IMR-90 (cell line): Measurements from ENCODE around the gene XRCC5. TPM values are rescaled to one million over a fixed set of nuclear protein-coding genes. Genes with fewer than 3 reads are reported as not detected.
A peak's percentile ranks its signal among the peaks of the same experiment; 100 is the strongest.

ENCODE experiments used
- ATAC-seq: fragments of 200-7000 bp; cut with Tn5 transposase; 2 replicates; pipeline ENCODE4 v1.9.1; 2020; ENCODE audit warnings: low read depth, mild to moderate bottlenecking, moderate library complexity
- BruUV-seq: library from RNA; stranded (reverse); fragments of 400-500 nt; replicated peaks from 2 replicates; lab custom pipeline; 2021; lab: Mats Ljungman, UMichigan
- CTCF ChIA-PET: fragments of 300-600 bp; formaldehyde crosslinking; extraction: SDS; loops from one replicate; lab custom pipeline; 2021; ENCODE audit warnings: antibody characterized with exemption; lab: Yijun Ruan, JAX
- POLR2A ChIA-PET: fragments of 300-600 bp; sonication (Branson Sonifier 250); formaldehyde crosslinking; loops from one replicate; lab custom pipeline; 2022; ENCODE audit warnings: antibody characterized with exemption; ENCODE audit not compliant: unreplicated experiment; lab: Charles Lee
- DNase-seq: peaks from one replicate; pipeline ENCODE4 v3.0.0; 2013
- H2AFZ ChIP-seq: replicated peaks from 2 replicates; pipeline ENCODE3; 2013; ENCODE audit warnings: low read length, mild to moderate bottlenecking; ENCODE audit not compliant: poor library complexity
- H2AK5ac ChIP-seq: 2 replicates; pipeline ENCODE4 v1.6.1; 2013; ENCODE audit warnings: low read depth, low read length, inconsistent platforms
- H2AK9ac ChIP-seq: replicated peaks from 2 replicates; pipeline ENCODE3; 2013; ENCODE audit warnings: mild to moderate bottlenecking, low read depth, low read length, moderate library complexity; ENCODE audit not compliant: poor library complexity
- H2BK120ac ChIP-seq: 2 replicates; pipeline ENCODE4 v1.6.1; 2013; ENCODE audit warnings: low read depth, low read length, inconsistent platforms
- H2BK15ac ChIP-seq: 3 replicates; pipeline ENCODE4 v1.6.1; 2013; ENCODE audit warnings: low read depth, low read length, inconsistent platforms
- H2BK20ac ChIP-seq: 2 replicates; pipeline ENCODE4 v1.6.1; 2013; ENCODE audit warnings: low read depth, mild to moderate bottlenecking, inconsistent platforms, low read length, moderate library complexity
- H2BK5ac ChIP-seq: 2 replicates; pipeline ENCODE4 v1.6.1; 2013; ENCODE audit warnings: mild to moderate bottlenecking, low read depth, low read length, inconsistent platforms; ENCODE audit not compliant: poor library complexity, severe bottlenecking
- H3K14ac ChIP-seq: replicated peaks from 2 replicates; pipeline ENCODE4 v1.6.1; 2013; ENCODE audit warnings: low read depth, low read length, inconsistent platforms
- H3K18ac ChIP-seq: 2 replicates; pipeline ENCODE4 v1.6.1; 2013; ENCODE audit warnings: low read depth, low read length, control low read depth
- H3K23ac ChIP-seq: 2 replicates; pipeline ENCODE4 v1.6.1; 2013; ENCODE audit warnings: low read depth, low read length, inconsistent platforms
- H3K27ac ChIP-seq: 2 replicates; pipeline ENCODE4 v1.5.1; 2013; ENCODE audit warnings: mild to moderate bottlenecking, control low read depth, low read length; ENCODE audit not compliant: insufficient read depth
- H3K27me3 ChIP-seq: 2 replicates; pipeline ENCODE4 v1.6.1; 2013; ENCODE audit warnings: low read length; ENCODE audit not compliant: control insufficient read depth, insufficient read depth
- H3K36me3 ChIP-seq: 2 replicates; pipeline ENCODE4 v1.6.1; 2013; ENCODE audit warnings: low read length, mixed read lengths; ENCODE audit not compliant: control insufficient read depth, insufficient read depth
- H3K4ac ChIP-seq: 2 replicates; pipeline ENCODE4 v1.6.1; 2013; ENCODE audit warnings: low read depth, low read length, inconsistent platforms
- H3K4me1 ChIP-seq: 2 replicates; pipeline ENCODE4 v1.6.1; 2013; ENCODE audit warnings: low read length, mixed read lengths; ENCODE audit not compliant: control insufficient read depth, insufficient read depth
- H3K4me2 ChIP-seq: 2 replicates; pipeline ENCODE4 v1.6.1; 2013; ENCODE audit warnings: low read depth, mild to moderate bottlenecking, control low read depth, low read length, moderate library complexity
- H3K4me3 ChIP-seq: 2 replicates; pipeline ENCODE4 v1.5.1; 2013; ENCODE audit warnings: low read depth, mild to moderate bottlenecking, control low read depth, low read length, moderate library complexity; ENCODE audit not compliant: insufficient read depth
- H3K56ac ChIP-seq: 2 replicates; pipeline ENCODE4 v1.6.1; 2013; ENCODE audit warnings: low read length, inconsistent platforms; ENCODE audit not compliant: insufficient read depth; ENCODE audit errors: extremely low read depth
- H3K79me1 ChIP-seq, 2 experiments: 2 replicates each; pipeline ENCODE4 v1.6.1; 2013; ENCODE audit warnings: low read length in 2 of 2, inconsistent platforms in 1 of 2, low read depth in 1 of 2
- H3K9ac ChIP-seq: 2 replicates; pipeline ENCODE4 v1.6.1; 2013; ENCODE audit warnings: low read depth, low read length, control low read depth
- H3K9me1 ChIP-seq: 2 replicates; pipeline ENCODE4 v1.6.1; 2013; ENCODE audit warnings: low read length, inconsistent platforms; ENCODE audit not compliant: insufficient read depth
- H3K9me3 ChIP-seq: 2 replicates; pipeline ENCODE4 v1.6.1; 2013; ENCODE audit warnings: low read length; ENCODE audit not compliant: control insufficient read depth, insufficient read depth
- H4K20me1 ChIP-seq: 2 replicates; pipeline ENCODE4 v1.6.1; 2013; ENCODE audit warnings: low read length, inconsistent platforms; ENCODE audit not compliant: insufficient read depth
- H4K5ac ChIP-seq: 2 replicates; pipeline ENCODE4 v1.6.1; 2013; ENCODE audit warnings: mild to moderate bottlenecking, low read depth, low read length, control low read depth
- H4K8ac ChIP-seq, 2 experiments: 2 replicates each; pipeline ENCODE4 v1.6.1; 2013; ENCODE audit warnings: low read depth in 2 of 2, low read length in 2 of 2, control low read depth in 1 of 2, inconsistent platforms in 1 of 2
- H4K91ac ChIP-seq: 2 replicates; pipeline ENCODE4 v1.6.1; 2013; ENCODE audit warnings: low read depth, low read length, inconsistent platforms; ENCODE audit not compliant: insufficient read depth
- CEBPB ChIP-seq: IDR thresholded peaks from 2 replicates; pipeline ENCODE4 v1.6.1; 2012; ENCODE audit warnings: low read depth, low read length, improper control_type of control experiment
- MAFK ChIP-seq: IDR thresholded peaks from 2 replicates; pipeline ENCODE4 v1.6.1; 2012; ENCODE audit warnings: low read depth, low read length, improper control_type of control experiment
- MAZ ChIP-seq: IDR thresholded peaks from 2 replicates; pipeline ENCODE4 v1.6.1; 2012; ENCODE audit warnings: low read depth, mild to moderate bottlenecking, low read length, improper control_type of control experiment, moderate library complexity, borderline replicate concordance
- RAD21 ChIP-seq: IDR thresholded peaks from 2 replicates; pipeline ENCODE4 v1.6.1; 2012; ENCODE audit warnings: low read length, improper control_type of control experiment
- RCOR1 ChIP-seq: IDR thresholded peaks from 2 replicates; pipeline ENCODE4 v1.6.1; 2012; ENCODE audit warnings: mild to moderate bottlenecking, low read length, improper control_type of control experiment; ENCODE audit not compliant: insufficient replicate concordance
- SMC3 ChIP-seq: fragments of 150-350 bp; IDR thresholded peaks from 2 replicates; pipeline ENCODE4 v1.6.1; 2016; ENCODE audit warnings: low read depth, mild to moderate bottlenecking, antibody characterized with exemption, low read length, moderate library complexity
- WGBS, 2 experiments: methylation state at CpG; one replicate each; pipeline versions ENCODE4 v1.1.5 to v1.1.7; 2013; ENCODE audit warnings: missing lambda C conversion rate in 2 of 2; ENCODE audit not compliant: insufficient read length in 1 of 2; ENCODE audit errors: extremely low coverage in 2 of 2; 5-methylcytosine and 5-hydroxymethylcytosine counted together
- dilution Hi-C: fragments of 300-500 bp; cut with HindIII; formaldehyde crosslinking; loops from one replicate; pipeline ENCODE4 v1.14.3; 2018; ENCODE audit warnings: low sequenced_read_pairs; ENCODE audit not compliant: unreplicated experiment
- in situ Hi-C: fragments of 300-500 bp; cut with MboI; formaldehyde crosslinking; loops from 3 replicates; pipeline ENCODE4 v1.14.3; 2019; ENCODE audit warnings: low sequenced_read_pairs, inconsistent platforms, mixed read lengths
- intact Hi-C: fragments of 100-400 bp; cut with micrococcal nuclease; formaldehyde crosslinking; loops from 2 replicates; pipeline ENCODE4 v1.10.0; 2022
- polyA plus RNA-seq, 3 experiments: library from polyadenylated mRNA; depleted of rRNA; stranded (reverse); fragments of >200 nt; gene quantifications; 2 replicates each; pipeline ENCODE4 v1.2.3, GENCODE V29; 2012; ENCODE audit warnings: low replicate concordance in 1 of 3
- total RNA-seq: library from RNA; depleted of rRNA; stranded (reverse); fragments of >200 nt; gene quantifications from 2 replicates; pipeline ENCODE4 v1.2.3, GENCODE V29; 2012
- TF ChIP-seq, protein P1 (sequence below): conservative IDR thresholded peaks from 2 replicates; pipeline ENCODE4 v1.5.1; 2012; ENCODE audit warnings: mild to moderate bottlenecking, low read depth, low read length, improper control_type of control experiment

Gene XRCC5
- total and polyA plus RNA-seq, 2 of the 4 experiments (the other 2 are of a cell fraction) = 144 to 509 TPM

- Histone ChIP-seq H4K5ac (no peak overlapping the region; the same call in 1 of the 2 replicates), H2AFZ (no peak overlapping the region)
- TF ChIP-seq RCOR1 = no peak
- TF ChIP-seq MAZ = no peak
- peak; percentile 67 for TF ChIP-seq RAD21
- TF ChIP-seq CEBPB = no peak
- TF ChIP-seq, protein P1, sequence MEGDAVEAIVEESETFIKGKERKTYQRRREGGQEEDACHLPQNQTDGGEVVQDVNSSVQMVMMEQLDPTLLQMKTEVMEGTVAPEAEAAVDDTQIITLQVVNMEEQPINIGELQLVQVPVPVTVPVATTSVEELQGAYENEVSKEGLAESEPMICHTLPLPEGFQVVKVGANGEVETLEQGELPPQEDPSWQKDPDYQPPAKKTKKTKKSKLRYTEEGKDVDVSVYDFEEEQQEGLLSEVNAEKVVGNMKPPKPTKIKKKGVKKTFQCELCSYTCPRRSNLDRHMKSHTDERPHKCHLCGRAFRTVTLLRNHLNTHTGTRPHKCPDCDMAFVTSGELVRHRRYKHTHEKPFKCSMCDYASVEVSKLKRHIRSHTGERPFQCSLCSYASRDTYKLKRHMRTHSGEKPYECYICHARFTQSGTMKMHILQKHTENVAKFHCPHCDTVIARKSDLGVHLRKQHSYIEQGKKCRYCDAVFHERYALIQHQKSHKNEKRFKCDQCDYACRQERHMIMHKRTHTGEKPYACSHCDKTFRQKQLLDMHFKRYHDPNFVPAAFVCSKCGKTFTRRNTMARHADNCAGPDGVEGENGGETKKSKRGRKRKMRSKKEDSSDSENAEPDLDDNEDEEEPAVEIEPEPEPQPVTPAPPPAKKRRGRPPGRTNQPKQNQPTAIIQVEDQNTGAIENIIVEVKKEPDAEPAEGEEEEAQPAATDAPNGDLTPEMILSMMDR = peak; percentile 70
- TF ChIP-seq SMC3 = peak; percentile 38; the same call in 1 of the 2 replicates
- TF ChIP-seq MAFK = no peak
Measured at GRCh38 chr2:216109962-216110614, 940 bp downstream of the XRCC5 start.

More at GRCh38 chr2:216109962-216110614, 940 bp downstream of the XRCC5 start:
- peak overlapping the region; percentile 99 for H3K4me2 ChIP-seq
- peak overlapping the region; percentile 68 for H3K56ac ChIP-seq
- H3K23ac ChIP-seq = peak overlapping the region; percentile 83; the same call in 1 of the 2 replicates
- 0% methylated on average over 2 of the region's 10 CpGs; no CpG with 5 or more reads in 1 of the 2 experiments for WGBS, 2 experiments
- H3K4me1 ChIP-seq = peaks cover 5% of the 10 kb centered on the region
- H4K91ac ChIP-seq = no peak overlapping the region
- CTCF ChIA-PET = interaction anchor here (0.6 to 1.2 kb wide), 6 partner anchors 17 to 533 kb away, joined by 3 to 4 read pairs (median 3); no protein-coding TSS in a partner anchor
- peak overlapping the region; percentile 57 for H3K27ac ChIP-seq
- H4K8ac ChIP-seq = peak overlapping the region; percentile 85 to 91; a peak in 3 of 4 replicates
- TSS peak; percentile 36 for BruUV-seq
- H3K9ac ChIP-seq = peak overlapping the region; percentile 91
- no peak overlapping the region for H3K18ac ChIP-seq
- H2BK15ac ChIP-seq = no peak overlapping the region
- no peak overlapping the region for H2BK120ac ChIP-seq
- H3K14ac ChIP-seq = peak overlapping the region; percentile 66; the same call in 1 of the 2 replicates
- H3K27me3 ChIP-seq = no peaks in the 10 kb centered on the region
- dilution Hi-C loops (no loop called here), intact Hi-C loops (loop anchor here (2.0 kb wide), 3 partner anchors 77 to 389 kb away; partner anchors contain the start of gene RPL37A), in situ Hi-C loops (no loop called here)
- no peak overlapping the region for H2BK20ac ChIP-seq
- no peaks in the 10 kb centered on the region for H3K9me3 ChIP-seq
- H3K36me3 ChIP-seq = peaks cover 17% of the 10 kb centered on the region
- DNase-seq (peak; percentile 75), ATAC-seq (peak; percentile 24)
- H4K20me1 ChIP-seq = peaks cover 10% of the 10 kb centered on the region
- peak overlapping the region; percentile 71 for H3K4me3 ChIP-seq
- no peaks in the 10 kb centered on the region for H3K9me1 ChIP-seq
- POLR2A ChIA-PET = interaction anchor here (0.5 to 1.0 kb wide), 2 partner anchors 263 to 381 kb away, joined by 3 to 5 read pairs; partner anchors contain the start of gene MARCHF4
- no peak overlapping the region for H2AK9ac ChIP-seq
- H3K4ac ChIP-seq = peak overlapping the region; percentile 94; the same call in 1 of the 2 replicates
- H3K79me1 ChIP-seq = peaks cover 2 to 25% of the 10 kb centered on the region in 2 experiments
- no peak overlapping the region for H2AK5ac ChIP-seq
- peak overlapping the region; percentile 71 for H2BK5ac ChIP-seq
